H9 (cell line): ENCODE data around the gene KDM1B. TPM values are rescaled to one million over a fixed set of nuclear protein-coding genes. Genes with fewer than 3 reads are reported as not detected.

Source experiments
- DNase-seq: peaks from one replicate; pipeline ENCODE4 v3.0.0-alpha.2; 2017
- H2AFZ ChIP-seq: one replicate; pipeline ENCODE4 v1.6.1; 2013; ENCODE audit warnings: mild to moderate bottlenecking, low read length, control low read depth, moderate library complexity
- H2AK5ac ChIP-seq: 2 replicates; pipeline ENCODE4 v1.6.1; 2013; ENCODE audit warnings: low read length, control low read depth, mixed read lengths; ENCODE audit not compliant: insufficient read length
- H2BK120ac ChIP-seq: one replicate; pipeline ENCODE4 v1.6.1; 2013; ENCODE audit warnings: low read depth, mild to moderate bottlenecking, low read length, control low read depth, inconsistent platforms; ENCODE audit not compliant: poor library complexity, severe bottlenecking
- H2BK12ac ChIP-seq: 2 replicates; pipeline ENCODE4 v1.6.1; 2013; ENCODE audit warnings: low read length, control low read depth, mixed read lengths, low read depth; ENCODE audit not compliant: insufficient read length
- H2BK15ac ChIP-seq: 2 replicates; pipeline ENCODE4 v1.6.1; 2013; ENCODE audit warnings: low read depth, low read length, control low read depth
- H2BK20ac ChIP-seq: one replicate; pipeline ENCODE4 v1.6.1; 2013; ENCODE audit warnings: low read depth, mild to moderate bottlenecking, low read length, control low read depth, inconsistent platforms; ENCODE audit not compliant: poor library complexity, severe bottlenecking
- H2BK5ac ChIP-seq: 2 replicates; pipeline ENCODE4 v1.6.1; 2013; ENCODE audit warnings: low read length, control low read depth, mixed read lengths; ENCODE audit not compliant: insufficient read length
- H3K14ac ChIP-seq: 2 replicates; pipeline ENCODE4 v1.6.1; 2013; ENCODE audit warnings: low read length, control low read depth; ENCODE audit not compliant: insufficient read depth
- H3K18ac ChIP-seq: 2 replicates; pipeline ENCODE4 v1.6.1; 2013; ENCODE audit warnings: low read depth, mild to moderate bottlenecking, mixed read lengths, low read length, control low read depth; ENCODE audit not compliant: insufficient read length
- H3K23ac ChIP-seq: 2 replicates; pipeline ENCODE4 v1.6.1; 2013; ENCODE audit warnings: low read length, control low read depth, mixed read lengths, low read depth; ENCODE audit not compliant: insufficient read length
- H3K23me2 ChIP-seq: 2 replicates; pipeline ENCODE4 v1.6.1; 2013; ENCODE audit warnings: low read depth, mild to moderate bottlenecking, mixed read lengths, low read length, control low read depth; ENCODE audit not compliant: insufficient read length, poor library complexity, severe bottlenecking
- H3K27ac ChIP-seq: 2 replicates; pipeline ENCODE4 v1.5.1; 2013; ENCODE audit warnings: low read length, control low read depth, mixed read lengths, low read depth; ENCODE audit not compliant: insufficient read length
- H3K27me3 ChIP-seq: 2 replicates; pipeline ENCODE4 v1.6.1; 2013; ENCODE audit warnings: low read length, control low read depth, inconsistent platforms; ENCODE audit not compliant: insufficient read depth
- H3K4ac ChIP-seq: 2 replicates; pipeline ENCODE4 v1.6.1; 2013; ENCODE audit warnings: low read depth, mild to moderate bottlenecking, control low read depth, inconsistent platforms, low read length, moderate library complexity
- H3K4me1 ChIP-seq: 2 replicates; pipeline ENCODE4 v1.6.1; 2013; ENCODE audit warnings: low read length, control low read depth, inconsistent platforms; ENCODE audit not compliant: insufficient read depth
- H3K4me2 ChIP-seq: 2 replicates; pipeline ENCODE4 v1.6.1; 2013; ENCODE audit warnings: low read length, control low read depth, mixed read lengths; ENCODE audit not compliant: insufficient read length, insufficient read depth
- H3K56ac ChIP-seq: 2 replicates; pipeline ENCODE4 v1.6.1; 2013; ENCODE audit warnings: low read depth, mild to moderate bottlenecking, mixed read lengths, low read length, control low read depth; ENCODE audit not compliant: insufficient read length
- H3K79me1 ChIP-seq: 2 replicates; pipeline ENCODE4 v1.6.1; 2013; ENCODE audit warnings: low read depth, mild to moderate bottlenecking, moderate library complexity, low read length, control low read depth, inconsistent platforms; ENCODE audit not compliant: insufficient read depth, poor library complexity, severe bottlenecking
- H3K79me2 ChIP-seq: 2 replicates; pipeline ENCODE4 v1.6.1; 2013; ENCODE audit warnings: low read length, control low read depth, inconsistent platforms; ENCODE audit not compliant: insufficient read depth
- H3K9ac ChIP-seq: 2 replicates; pipeline ENCODE4 v1.6.1; 2013; ENCODE audit warnings: low read length, control low read depth, mixed read lengths; ENCODE audit not compliant: insufficient read length; ENCODE audit errors: extremely low read depth
- H3K9me3 ChIP-seq: one replicate; pipeline ENCODE4 v1.6.1; 2013; ENCODE audit warnings: low read depth, low read length, inconsistent platforms; ENCODE audit not compliant: control insufficient read depth
- H3T11ph ChIP-seq: one replicate; pipeline ENCODE4 v1.6.1; 2013; ENCODE audit warnings: mild to moderate bottlenecking, low read length, control low read depth, inconsistent platforms
- H4K20me1 ChIP-seq: one replicate; pipeline ENCODE4 v1.6.1; 2013; ENCODE audit not compliant: control insufficient read depth, insufficient read length, insufficient read depth
- H4K5ac ChIP-seq: 2 replicates; pipeline ENCODE4 v1.6.1; 2013; ENCODE audit warnings: low read depth, mild to moderate bottlenecking, mixed read lengths, low read length, control low read depth; ENCODE audit not compliant: insufficient read length
- H4K8ac ChIP-seq: replicated peaks from 2 replicates; pipeline ENCODE4 v1.6.1; 2013; ENCODE audit warnings: low read length, control low read depth, mixed read lengths, low read depth; ENCODE audit not compliant: insufficient read length
- H4K91ac ChIP-seq: 2 replicates; pipeline ENCODE4 v1.6.1; 2013; ENCODE audit warnings: low read depth, mild to moderate bottlenecking, moderate library complexity, mixed read lengths, low read length, control low read depth; ENCODE audit not compliant: insufficient read length
- H3K27ac Mint-ChIP-seq, 3 experiments: 2 replicates in 2 of 3; 3 replicates in 1 of 3; pipeline ENCODE4 v1.8.0; 2020 to 2021; ENCODE audit warnings: mixed read lengths in 3 of 3, mild to moderate bottlenecking in 1 of 3, moderate library complexity in 1 of 3
- H3K27me3 Mint-ChIP-seq: 2 replicates; pipeline ENCODE4 v1.8.0; 2021; ENCODE audit warnings: low read depth, mild to moderate bottlenecking, moderate library complexity, mixed read lengths
- H3K36me3 Mint-ChIP-seq, 3 experiments: 2 replicates in 2 of 3; 3 replicates in 1 of 3; pipeline ENCODE4 v1.8.0; 2020 to 2021; ENCODE audit warnings: low read depth in 3 of 3, mixed read lengths in 3 of 3; ENCODE audit not compliant: insufficient read depth in 1 of 3
- H3K4me1 Mint-ChIP-seq, 2 experiments: 2 replicates each; pipeline ENCODE4 v1.8.0; 2020; ENCODE audit warnings: mixed read lengths in 2 of 2
- H3K4me3 Mint-ChIP-seq, 2 experiments: 2 replicates in 1 of 2; 3 replicates in 1 of 2; pipeline ENCODE4 v1.8.0; 2020 to 2021; ENCODE audit warnings: mild to moderate bottlenecking in 2 of 2, mixed read lengths in 2 of 2, moderate library complexity in 1 of 2
- H3K9me3 Mint-ChIP-seq, 2 experiments: 2 replicates in 1 of 2; 3 replicates in 1 of 2; pipeline ENCODE4 v1.8.0; 2020; ENCODE audit warnings: mild to moderate bottlenecking in 2 of 2, mixed read lengths in 2 of 2, moderate library complexity in 1 of 2
- total RNA-seq: library from RNA; stranded (reverse); gene quantifications from 2 replicates; pipeline ENCODE4 v1.2.1, GENCODE V29; 2021
- TF ChIP-seq, protein P1 (sequence below): fragments of 200-600 bp; sonication (generic); conservative IDR thresholded peaks from 3 replicates; pipeline ENCODE4 v1.8.0; 2021; ENCODE audit warnings: antibody characterized with exemption, mild to moderate bottlenecking

KDM1B gene
- total RNA-seq, 1 experiment from 2014 or later: 5.4 TPM

- H3K23ac ChIP-seq: no peak overlapping the region
Observed at GRCh38 chr6:18153311-18153703, 1.9 kb upstream of the KDM1B start.

More at GRCh38 chr6:18153311-18153703, 1.9 kb upstream of the KDM1B start:
- H4K8ac ChIP-seq: no peak overlapping the region
- no peak overlapping the region for H3K9ac ChIP-seq
- H2BK20ac ChIP-seq: no peak overlapping the region
- H3K18ac ChIP-seq: no peak overlapping the region
- no peak overlapping the region for H3K14ac ChIP-seq
- no peak overlapping the region for H3K4ac ChIP-seq
- no peaks in the 10 kb centered on the region; the same call in 1 of the 2 replicates for H3K4me1 ChIP-seq
- Mint-ChIP-seq H3K36me3 (peaks cover 2 to 8% (median 7%) of the 10 kb centered on the region in 3 experiments; a peak in 6 of 7 replicates), H3K27me3 (no peaks in the 10 kb centered on the region), H3K4me1 (peaks cover 22 to 23% of the 10 kb centered on the region in 2 experiments), H3K9me3 (no peaks in the 10 kb centered on the region), H3K27ac (no peak overlapping the region; a peak in 1 of 7 replicates), H3K4me3 (no peak overlapping the region; a peak in 1 of 5 replicates)
- no peak overlapping the region for H2BK12ac ChIP-seq
- no peak overlapping the region for H2BK15ac ChIP-seq
- H4K20me1 ChIP-seq: no peaks in the 10 kb centered on the region
- DNase-seq: no peak
- H4K5ac ChIP-seq: no peak overlapping the region
- H3K9me3 ChIP-seq: no peaks in the 10 kb centered on the region
- TF ChIP-seq, protein P1, sequence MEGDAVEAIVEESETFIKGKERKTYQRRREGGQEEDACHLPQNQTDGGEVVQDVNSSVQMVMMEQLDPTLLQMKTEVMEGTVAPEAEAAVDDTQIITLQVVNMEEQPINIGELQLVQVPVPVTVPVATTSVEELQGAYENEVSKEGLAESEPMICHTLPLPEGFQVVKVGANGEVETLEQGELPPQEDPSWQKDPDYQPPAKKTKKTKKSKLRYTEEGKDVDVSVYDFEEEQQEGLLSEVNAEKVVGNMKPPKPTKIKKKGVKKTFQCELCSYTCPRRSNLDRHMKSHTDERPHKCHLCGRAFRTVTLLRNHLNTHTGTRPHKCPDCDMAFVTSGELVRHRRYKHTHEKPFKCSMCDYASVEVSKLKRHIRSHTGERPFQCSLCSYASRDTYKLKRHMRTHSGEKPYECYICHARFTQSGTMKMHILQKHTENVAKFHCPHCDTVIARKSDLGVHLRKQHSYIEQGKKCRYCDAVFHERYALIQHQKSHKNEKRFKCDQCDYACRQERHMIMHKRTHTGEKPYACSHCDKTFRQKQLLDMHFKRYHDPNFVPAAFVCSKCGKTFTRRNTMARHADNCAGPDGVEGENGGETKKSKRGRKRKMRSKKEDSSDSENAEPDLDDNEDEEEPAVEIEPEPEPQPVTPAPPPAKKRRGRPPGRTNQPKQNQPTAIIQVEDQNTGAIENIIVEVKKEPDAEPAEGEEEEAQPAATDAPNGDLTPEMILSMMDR: no peak
- no peaks in the 10 kb centered on the region for H3K79me2 ChIP-seq
- H2AFZ ChIP-seq: no peak overlapping the region
- H3K27me3 ChIP-seq: no peaks in the 10 kb centered on the region
- H4K91ac ChIP-seq: no peak overlapping the region
- H3K79me1 ChIP-seq: no peaks in the 10 kb centered on the region
- no peak overlapping the region for H3K4me2 ChIP-seq
- no peak overlapping the region for H2BK5ac ChIP-seq
- H2BK120ac ChIP-seq: no peak overlapping the region
- H3K23me2 ChIP-seq: peaks cover 12% of the 10 kb centered on the region
- no peak overlapping the region for H3T11ph ChIP-seq
- no peak overlapping the region for H2AK5ac ChIP-seq
- H3K27ac ChIP-seq: no peak overlapping the region
- no peak overlapping the region for H3K56ac ChIP-seq
